ENCODE results near the gene SPATA45.

Gene SPATA45

GRCh38 chr1:212827831-212828278 is 19.6 kb downstream of the SPATA45 start:
- FAIRE-seq, result no peak

DNA sequence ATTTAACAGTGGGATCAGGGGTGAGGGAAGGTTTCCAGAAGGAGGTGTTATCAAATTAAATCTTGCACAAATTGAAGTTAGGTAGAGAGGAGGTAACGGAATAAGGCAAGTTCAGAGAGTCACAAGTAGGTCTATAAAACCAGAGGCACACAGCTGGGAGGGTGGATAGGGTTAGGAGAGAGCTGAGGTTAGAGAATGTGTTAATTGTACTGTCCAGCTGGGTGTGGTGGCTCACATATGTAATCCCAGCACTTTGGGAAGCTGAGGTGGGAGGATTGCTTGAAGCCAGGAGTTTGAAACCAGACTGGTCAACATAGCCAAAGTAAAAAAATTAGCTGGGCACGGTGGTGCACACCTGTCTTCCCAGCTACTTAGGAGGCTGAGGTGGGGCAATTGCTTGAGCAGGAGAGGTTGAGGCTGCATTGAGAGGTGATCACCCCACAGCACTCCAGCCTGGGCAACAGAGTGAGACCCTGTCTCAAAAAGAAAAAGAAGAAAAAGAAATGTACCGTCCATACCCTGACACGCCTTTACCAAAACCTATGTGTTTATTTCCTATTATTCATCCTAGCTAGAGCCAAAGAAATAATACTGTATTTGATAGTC is 20.2 kb downstream of the SPATA45 start:
- no peak for FAIRE-seq

DNA sequence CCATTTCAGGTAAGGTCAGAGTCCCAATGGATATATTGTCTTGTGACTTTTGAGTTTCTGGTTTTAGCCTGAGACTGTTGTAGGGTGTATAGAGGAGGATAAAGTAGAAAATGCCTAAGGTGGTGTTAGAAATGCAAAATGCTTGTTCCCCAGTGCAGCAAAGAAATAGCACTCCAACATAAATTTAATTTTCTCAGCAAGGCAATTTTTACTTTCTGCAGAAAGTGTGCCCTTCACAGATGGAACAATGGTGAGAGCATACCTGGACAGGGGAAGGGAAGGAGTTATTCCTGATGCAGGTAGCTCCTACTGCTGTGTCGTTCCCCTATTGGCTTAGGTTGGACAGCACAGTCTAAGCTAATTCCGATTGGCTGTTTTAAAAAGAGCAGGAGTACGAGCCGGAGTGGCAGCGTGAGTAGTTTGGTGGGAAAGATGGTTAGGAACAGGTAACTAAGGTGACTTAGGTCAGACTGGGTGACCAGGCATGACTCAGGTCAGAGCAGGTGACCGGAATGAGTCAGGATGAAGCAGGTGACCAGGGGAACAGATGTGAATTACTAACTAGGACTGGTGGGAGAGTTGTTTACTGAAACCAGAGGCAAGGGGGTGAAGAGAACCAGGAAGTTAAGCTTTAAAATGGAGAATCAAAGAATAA is 21.5 kb downstream of the SPATA45 start:
- FAIRE-seq, result no peak

- no peak for FAIRE-seq
Observed at GRCh38 chr1:212824201-212824600, 23.2 kb downstream of the SPATA45 start.

- FAIRE-seq, result no peak
Observed at GRCh38 chr1:212822956-212823355, 24.5 kb downstream of the SPATA45 start.

DNA sequence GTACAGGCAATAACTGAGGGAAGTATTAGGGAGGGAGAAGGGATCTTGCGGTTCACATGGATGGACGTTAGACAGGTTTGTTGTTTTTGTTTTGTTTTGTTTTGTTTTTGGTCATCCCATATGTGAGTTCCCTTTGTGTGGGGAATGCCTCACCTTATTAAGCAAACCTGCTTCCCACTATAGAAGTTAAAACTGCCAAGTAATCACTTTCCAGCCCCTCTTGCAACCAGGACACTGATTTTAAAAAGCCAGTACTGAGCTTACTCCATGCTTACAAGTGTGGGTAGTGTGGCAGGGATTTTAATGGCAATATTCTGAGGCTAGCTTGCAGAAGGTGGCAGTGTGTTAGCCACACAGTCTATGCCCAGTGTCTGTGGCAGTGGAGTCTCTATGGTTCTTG is 26.5 kb downstream of the SPATA45 start:
- no peak for FAIRE-seq

- no peak for FAIRE-seq
Observed at GRCh38 chr1:212819726-212820125, 27.7 kb downstream of the SPATA45 start.

DNA sequence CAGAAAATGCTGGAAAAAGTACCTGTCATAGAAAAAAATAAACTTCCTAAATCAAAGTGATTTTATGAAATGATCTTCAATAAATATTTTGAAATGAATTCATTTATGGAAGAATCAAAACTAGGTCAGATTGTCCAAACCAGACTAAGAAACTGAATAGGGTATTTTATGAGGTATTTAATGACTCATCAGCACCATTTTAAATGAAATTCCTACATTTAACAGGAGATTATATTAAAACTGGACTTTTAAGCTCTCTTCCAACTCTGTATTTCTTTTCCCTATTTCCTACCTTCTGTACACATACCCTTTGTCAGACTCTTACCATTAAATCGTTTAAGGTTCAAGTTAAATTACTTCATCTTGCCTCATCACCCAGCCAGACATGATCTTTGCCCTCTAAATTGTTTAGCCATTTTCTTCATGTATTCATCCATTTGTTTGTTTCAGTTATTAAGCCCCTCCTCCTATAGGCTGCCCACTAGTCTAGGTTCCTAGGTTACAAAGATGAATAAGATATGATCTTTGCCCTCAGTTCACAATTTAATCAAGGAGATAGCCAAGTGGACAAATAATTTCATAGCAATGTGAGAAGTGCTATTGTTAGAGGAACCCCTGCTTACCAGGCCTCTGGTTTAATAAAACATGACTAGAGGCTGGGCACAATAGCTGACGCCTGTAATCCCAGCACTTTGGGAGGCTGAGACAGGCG is 30.7 kb downstream of the SPATA45 start:
- no peak for FAIRE-seq

- FAIRE-seq, result no peak
Observed at GRCh38 chr1:212814537-212815334, 32.7 kb downstream of the SPATA45 start.

DNA sequence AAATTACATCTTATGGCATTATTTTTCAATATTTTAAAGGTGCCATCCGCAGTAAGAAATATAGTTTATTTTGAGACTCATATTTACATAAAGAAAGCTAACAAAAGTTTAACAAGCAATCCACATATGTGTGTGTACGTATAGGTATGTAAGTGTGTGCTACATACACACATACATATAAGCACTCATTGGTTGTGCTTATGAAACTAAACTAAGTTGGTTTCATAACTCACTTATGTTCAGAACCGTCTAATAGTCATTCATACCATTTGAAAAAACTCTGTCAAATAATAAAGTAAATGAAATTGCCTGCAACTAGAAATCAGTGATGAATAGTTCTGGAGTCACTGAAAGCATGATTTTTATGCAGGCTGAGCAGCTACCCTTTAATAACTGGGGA is 41.7 kb downstream of the SPATA45 start:
- no peak for FAIRE-seq

- FAIRE-seq, result no peak
Observed at GRCh38 chr1:212797681-212798080, 49.8 kb downstream of the SPATA45 start.

DNA sequence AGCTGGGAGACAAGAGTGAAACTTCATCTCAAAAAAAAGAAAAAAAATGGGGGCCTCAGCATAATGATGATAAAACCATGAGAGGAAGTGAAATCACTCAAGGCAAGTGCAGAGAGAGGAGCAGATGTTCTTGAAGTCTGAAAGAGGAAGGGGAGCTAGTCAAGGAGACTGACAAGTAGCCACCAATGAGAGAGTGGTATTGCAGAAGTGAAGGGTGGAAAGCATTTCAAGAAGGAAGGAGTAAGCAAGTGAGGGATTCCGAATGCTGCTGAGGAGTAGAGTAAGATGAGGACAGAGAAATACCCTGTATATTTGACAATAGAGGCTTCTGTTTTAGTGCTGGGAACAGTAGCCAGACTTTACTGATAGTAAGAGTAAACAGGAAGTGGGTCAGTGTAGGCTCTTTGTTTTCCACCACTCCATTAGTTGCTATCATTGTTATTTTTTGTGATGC is 52.9 kb downstream of the SPATA45 start:
- FAIRE-seq, result no peak

- no peak for FAIRE-seq
Observed at GRCh38 chr1:212792396-212792908, 55.0 kb downstream of the SPATA45 start.

DNA sequence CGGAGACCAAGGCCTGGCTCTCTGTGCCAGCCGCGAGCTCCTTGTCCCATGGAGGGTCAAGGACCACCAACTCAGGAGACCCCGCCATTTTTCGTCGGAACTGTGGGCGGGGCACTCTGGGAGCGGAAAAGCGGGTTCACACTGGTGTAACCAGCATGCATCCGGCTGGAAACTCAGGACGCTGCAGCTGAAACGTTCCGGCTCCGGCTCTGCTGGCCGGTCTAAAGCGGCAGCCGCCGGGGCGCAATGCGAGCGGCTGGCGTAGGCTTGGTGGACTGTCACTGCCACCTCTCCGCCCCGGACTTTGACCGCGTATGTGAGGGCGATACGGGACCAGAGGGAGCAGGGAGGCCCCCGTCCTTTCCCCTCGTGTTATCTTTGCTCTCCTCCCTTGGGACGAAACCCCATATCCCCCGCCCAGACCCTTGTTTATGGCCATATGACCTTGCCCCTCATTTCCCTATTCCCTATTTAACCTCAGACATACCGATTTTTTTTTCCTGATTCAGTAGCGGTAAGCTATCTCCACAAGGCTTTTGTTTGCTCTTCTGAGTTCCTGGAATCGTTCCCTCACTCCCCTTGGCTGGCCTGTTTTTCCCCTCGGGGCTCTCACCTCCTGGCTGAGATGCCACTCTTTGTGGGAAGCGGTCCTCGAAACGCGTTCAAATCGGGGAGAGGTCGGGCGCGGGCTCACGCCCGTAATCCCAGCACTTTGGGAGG is 55.6 kb downstream of the SPATA45 start, which contains the start of the genes NSL1 and TATDN3:
Gene NSL1, minus strand, starts transcription at position 102 of the 720 bp plus-strand sequence. Its CDS starts 14 bp downstream, at position 88.
Gene TATDN3, plus strand, starts transcription at position 219 of the 720 bp plus-strand sequence. Its CDS starts 28 bp downstream, at position 247.
- FAIRE-seq, result no peak

DNA sequence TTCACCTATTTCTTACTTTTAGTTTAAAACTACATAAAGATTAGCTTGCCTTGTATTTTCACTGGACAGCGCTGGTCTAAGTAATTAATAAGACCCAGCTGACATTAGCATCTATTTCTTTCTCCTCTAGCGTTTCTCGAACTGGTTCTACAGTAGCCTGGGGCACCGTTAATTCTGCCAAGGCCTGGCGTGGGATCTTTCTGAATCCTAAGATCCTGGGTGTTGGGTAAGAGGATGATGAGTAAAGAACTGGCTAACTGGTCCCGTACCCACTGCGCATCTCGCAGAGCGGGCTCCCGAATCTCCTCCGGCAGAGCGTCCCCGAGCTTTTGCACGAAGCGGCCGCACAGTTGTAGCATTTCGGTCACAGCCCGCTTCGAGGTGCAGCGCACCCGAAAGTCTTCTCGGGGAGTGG is 56.2 kb downstream of the SPATA45 start:
- no peak for FAIRE-seq

GRCh38 chr1:212785871-212786270 is 61.6 kb downstream of the SPATA45 start:
- no peak for FAIRE-seq

DNA sequence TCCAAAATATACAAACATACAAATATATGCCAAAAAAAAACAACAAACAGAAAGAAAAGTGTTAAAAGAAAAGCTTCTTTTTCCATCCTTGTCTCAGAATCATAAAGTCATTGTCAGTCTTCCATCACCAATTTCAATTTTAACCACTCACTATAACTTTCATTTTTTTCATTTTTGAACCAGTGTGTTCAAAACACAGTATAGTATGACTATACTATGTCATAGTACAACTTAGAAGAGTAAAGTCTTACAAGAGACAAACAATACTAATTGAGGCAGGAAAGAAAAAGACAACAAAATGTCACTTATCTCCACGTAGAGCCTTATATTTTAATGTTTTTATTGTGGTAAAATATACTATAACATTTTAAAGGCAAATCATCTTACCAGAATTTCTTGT is 63.5 kb downstream of the SPATA45 start:
- FAIRE-seq, result no peak

GRCh38 chr1:212782422-212783154 is 64.9 kb downstream of the SPATA45 start:
- peak; percentile 69 for FAIRE-seq

GRCh38 chr1:212781225-212781624 is 66.2 kb downstream of the SPATA45 start:
- no peak for FAIRE-seq

- FAIRE-seq, result no peak
Observed at GRCh38 chr1:212780759-212781158, 66.7 kb downstream of the SPATA45 start.
